ENCODE data around the gene OMP.

DNA sequence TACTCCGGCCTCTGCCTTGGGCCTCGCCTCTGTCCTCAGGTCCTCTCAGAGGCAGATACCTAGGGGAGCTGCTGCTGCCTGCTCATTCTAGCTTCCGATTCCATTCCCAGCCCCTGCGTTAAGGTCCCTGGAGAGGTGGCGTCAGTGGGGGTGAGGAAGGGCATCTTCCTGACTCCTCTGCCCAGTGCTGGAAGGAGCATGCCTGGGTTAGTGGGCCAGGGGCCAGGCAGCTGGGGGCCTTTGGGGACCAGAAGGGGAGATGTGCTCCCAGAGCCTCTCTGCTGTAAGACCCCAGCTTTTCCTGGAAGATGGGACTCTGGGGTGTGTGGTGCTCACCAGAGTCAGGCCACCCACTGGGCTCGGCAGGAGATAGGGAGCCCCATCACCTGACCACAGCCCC lies 21.8 kb downstream of the OMP start:
- TF ChIP-seq, protein P1, sequence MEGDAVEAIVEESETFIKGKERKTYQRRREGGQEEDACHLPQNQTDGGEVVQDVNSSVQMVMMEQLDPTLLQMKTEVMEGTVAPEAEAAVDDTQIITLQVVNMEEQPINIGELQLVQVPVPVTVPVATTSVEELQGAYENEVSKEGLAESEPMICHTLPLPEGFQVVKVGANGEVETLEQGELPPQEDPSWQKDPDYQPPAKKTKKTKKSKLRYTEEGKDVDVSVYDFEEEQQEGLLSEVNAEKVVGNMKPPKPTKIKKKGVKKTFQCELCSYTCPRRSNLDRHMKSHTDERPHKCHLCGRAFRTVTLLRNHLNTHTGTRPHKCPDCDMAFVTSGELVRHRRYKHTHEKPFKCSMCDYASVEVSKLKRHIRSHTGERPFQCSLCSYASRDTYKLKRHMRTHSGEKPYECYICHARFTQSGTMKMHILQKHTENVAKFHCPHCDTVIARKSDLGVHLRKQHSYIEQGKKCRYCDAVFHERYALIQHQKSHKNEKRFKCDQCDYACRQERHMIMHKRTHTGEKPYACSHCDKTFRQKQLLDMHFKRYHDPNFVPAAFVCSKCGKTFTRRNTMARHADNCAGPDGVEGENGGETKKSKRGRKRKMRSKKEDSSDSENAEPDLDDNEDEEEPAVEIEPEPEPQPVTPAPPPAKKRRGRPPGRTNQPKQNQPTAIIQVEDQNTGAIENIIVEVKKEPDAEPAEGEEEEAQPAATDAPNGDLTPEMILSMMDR (IDR thresholded peaks at IDR 0.05): no peak
- no peak for TF ChIP-seq POLR2A (IDR thresholded peaks at IDR 0.05)

All from uterus (tissue), 2 donors.